Stimulated activated naive CD8-positive, alpha-beta T cell treated with anti-CD3 and anti-CD28 coated beads, Interleukin-15, Interleukin-2, amounts not matched to agents 100 U/mL and 50 U/mL, for 24 hours (primary cell): ENCODE results near the gene DDOST.

Source experiments
- ATAC-seq: fragments of 150-1000 bp; cut with Tn5 transposase; one replicate; pipeline ENCODE4 v1.10.0; 2021
- DNase-seq: peaks from one replicate; pipeline ENCODE4 v3.0.0; 2021

The DDOST gene

GRCh38 chr1:20660363-20660762 is 806 bp downstream of the DDOST start:
- DNase-seq (no peak), ATAC-seq (no peak)

- ATAC-seq (no peak), DNase-seq (no peak)
These were observed 2.8 kb downstream of the DDOST start for GRCh38 chr1:20658166-20658915.

- ATAC-seq (no peak), DNase-seq (no peak)
These were observed 4.1 kb downstream of the DDOST start for GRCh38 chr1:20657024-20657423.

GRCh38 chr1:20654104-20654690 is 7.0 kb downstream of the DDOST start:
- DNase-seq (no peak), ATAC-seq (no peak)

GRCh38 chr1:20652300-20652699 is 8.9 kb downstream of the DDOST start:
- ATAC-seq (no peak), DNase-seq (no peak)

- ATAC-seq (no peak), DNase-seq (no peak)
These were observed 12.2 kb downstream of the DDOST start for GRCh38 chr1:20648946-20649345.

GRCh38 chr1:20648438-20648837 is 12.7 kb downstream of the DDOST start:
- ATAC-seq = no peak

GRCh38 chr1:20645414-20645813 is 15.8 kb downstream of the DDOST start:
- ATAC-seq (no peak), DNase-seq (no peak)

More at GRCh38 chr1:20648438-20648837, 12.7 kb downstream of the DDOST start:
- DNase-seq = no peak

GRCh38 chr1:20644416-20644815 is 16.8 kb downstream of the DDOST start:
- no peak for DNase-seq

GRCh38 chr1:20643080-20643479 is 18.1 kb downstream of the DDOST start:
- ATAC-seq (no peak), DNase-seq (no peak)

More at GRCh38 chr1:20644416-20644815, 16.8 kb downstream of the DDOST start:
- no peak for ATAC-seq

- DNase-seq (no peak), ATAC-seq (no peak)
These were observed 19.2 kb downstream of the DDOST start for GRCh38 chr1:20641975-20642374.

- DNase-seq (peak; percentile 63), ATAC-seq (peak; percentile 71)
These were observed 21.0 kb downstream of the DDOST start for GRCh38 chr1:20640183-20640597.

- ATAC-seq = no peak
- DNase-seq = no peak
These were observed 24.3 kb downstream of the DDOST start for GRCh38 chr1:20636785-20637347.

- ATAC-seq (peak; percentile 45), DNase-seq (peak; percentile 24)
These were observed 26.5 kb downstream of the DDOST start for GRCh38 chr1:20634594-20635084.

GRCh38 chr1:20634065-20634593 is 27.0 kb downstream of the DDOST start:
- no peak for ATAC-seq
- no peak for DNase-seq

GRCh38 chr1:20633190-20634064 is 27.7 kb downstream of the DDOST start, which contains the start of gene PINK1:
TSS of gene PINK1 (plus strand) at chr1:20633458. CDS start at chr1:20633549, 91 bp downstream.
- ATAC-seq (peak; percentile 86), DNase-seq (peak; percentile 87)

GRCh38 chr1:20632386-20632785 is 28.8 kb downstream of the DDOST start:
- ATAC-seq = no peak
- DNase-seq = no peak

GRCh38 chr1:20630729-20631128 is 30.4 kb downstream of the DDOST start:
- no peak for ATAC-seq

GRCh38 chr1:20626524-20626923 is 34.6 kb downstream of the DDOST start:
- DNase-seq (no peak), ATAC-seq (no peak)

More at GRCh38 chr1:20630729-20631128, 30.4 kb downstream of the DDOST start:
- no peak for DNase-seq

GRCh38 chr1:20626098-20626427 is 35.1 kb downstream of the DDOST start:
- no peak for ATAC-seq
- no peak for DNase-seq

GRCh38 chr1:20625176-20626097 is 35.7 kb downstream of the DDOST start:
- ATAC-seq (no peak), DNase-seq (no peak)
